ENCODE data around the gene PDE9A.

The PDE9A gene

DNA sequence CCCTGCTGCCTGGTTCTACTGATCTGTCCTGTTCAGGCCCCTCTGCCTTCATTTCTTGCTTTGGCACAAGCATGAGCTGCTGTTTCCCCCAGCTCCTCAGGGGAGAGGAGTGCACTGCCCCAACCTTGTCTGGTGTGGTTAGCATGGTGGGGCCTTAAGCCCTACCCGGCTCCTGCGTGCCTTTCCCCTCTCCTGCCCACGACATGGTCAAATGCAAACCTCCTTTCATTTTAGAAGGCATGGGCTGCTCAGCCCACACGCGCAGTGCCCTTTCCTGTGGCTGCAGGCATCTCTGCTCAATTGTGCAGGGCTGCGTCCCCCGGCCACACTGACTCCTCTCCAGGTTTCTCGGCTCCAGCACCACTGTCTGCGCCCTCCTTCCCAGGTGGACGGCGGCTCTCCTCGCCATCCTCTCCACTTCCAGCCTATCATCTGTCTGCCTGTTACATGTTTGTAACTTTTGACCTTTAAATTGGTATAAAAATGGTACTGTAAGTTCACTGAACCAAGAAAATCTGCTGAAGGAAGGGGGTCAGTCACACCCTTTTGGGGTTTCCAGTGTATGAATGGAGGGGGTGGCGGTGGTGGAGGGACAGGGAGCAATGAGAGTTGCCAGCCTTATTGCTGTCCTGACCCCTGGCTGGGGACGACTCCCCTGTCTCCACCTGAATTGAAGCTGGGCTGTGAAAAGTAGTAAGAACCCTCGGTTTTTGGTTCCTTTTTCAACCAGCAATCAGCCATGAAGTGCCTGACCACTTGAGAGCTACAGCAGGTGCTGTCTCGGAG lies 5.1 kb downstream of the PDE9A start:
- DNase-seq = no peak

DNA sequence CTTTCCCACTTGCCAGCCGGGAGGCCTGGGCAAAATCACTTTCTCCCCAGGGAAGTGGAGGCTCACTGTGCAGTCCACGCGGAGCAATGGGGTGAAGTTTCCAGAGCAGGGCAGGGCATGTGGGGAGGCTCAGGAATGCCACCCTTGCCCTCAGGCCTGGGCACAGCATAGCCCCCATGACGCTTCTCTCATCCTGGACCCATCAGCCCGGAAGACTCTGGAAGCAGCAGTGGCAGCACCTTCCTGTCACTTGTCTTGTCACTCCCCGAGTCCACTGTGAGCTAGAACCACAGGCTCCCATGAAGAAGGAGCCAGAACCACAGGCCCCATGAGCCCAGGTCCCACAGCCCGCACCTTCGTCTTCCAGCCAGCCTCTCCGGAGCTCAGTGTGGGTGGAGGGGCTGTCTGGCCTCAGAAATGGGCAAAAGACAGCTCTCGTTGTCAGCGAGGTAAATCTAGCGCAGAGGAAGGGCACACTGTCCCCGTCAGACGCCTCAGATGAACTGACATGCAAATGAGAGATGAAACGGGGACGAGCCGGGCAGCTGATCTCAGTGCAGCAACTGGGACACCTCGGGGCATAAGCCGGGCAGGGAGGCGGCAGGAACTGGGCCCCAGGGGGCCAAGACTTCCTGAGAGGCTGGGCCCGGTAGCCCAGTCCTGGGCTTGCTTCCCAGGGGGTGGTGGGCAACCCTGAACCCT lies 6.1 kb downstream of the PDE9A start:
- no peak for DNase-seq

DNA sequence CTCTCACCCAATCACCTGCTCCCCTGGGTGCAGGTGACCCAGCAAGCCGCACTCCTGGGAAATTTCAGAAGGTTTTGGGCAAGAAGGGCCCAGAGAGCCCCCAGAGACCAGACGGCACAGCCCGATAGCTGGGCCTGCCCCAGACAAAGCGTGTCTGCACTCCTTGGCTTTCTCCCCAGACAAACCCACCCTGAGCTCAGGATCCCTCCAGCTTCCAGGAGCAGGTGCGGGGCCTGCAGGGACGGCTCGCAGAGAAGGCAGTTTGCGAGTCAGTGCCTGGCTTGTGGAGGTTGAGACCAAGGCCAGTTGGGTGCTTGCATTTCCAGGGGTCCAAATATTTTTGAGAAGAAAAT lies 6.7 kb downstream of the PDE9A start:
- DNase-seq = no peak

DNA sequence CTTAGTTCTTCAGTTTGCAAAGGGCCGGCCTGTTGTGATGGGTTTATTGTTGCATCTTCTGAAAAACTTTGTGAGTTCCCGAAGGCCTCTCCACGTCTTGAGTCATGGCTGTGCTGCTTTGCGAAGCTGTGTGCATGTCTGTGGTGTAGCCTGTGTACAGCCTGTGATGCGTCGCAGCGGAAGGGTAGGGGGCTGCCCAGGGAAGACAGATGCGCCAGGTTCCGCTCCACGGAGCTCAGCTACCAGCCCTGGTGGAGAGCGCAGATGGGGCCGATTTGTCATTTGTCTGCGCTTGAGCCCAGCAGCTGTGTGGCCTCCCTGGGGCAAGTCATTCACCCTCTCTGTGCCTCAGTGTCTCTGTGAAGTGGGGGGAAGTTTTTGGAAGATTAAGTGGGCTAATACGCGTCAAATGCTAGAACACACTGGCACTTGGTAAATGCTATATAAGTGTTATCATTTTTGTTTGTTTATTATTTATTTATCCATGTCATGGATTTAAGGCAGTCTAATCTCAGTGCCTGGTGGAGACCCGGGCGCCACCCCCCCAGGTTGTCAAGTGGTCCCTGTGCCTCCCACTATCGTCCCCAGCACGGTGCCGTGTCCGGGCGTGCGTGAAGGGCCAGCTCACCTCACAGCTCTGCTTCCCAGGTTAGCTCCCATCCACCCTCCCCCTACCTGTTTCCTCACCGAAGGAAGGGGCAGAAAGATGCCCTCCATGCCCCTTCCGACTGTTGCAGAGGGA lies 8.4 kb downstream of the PDE9A start:
- no peak for DNase-seq

DNA sequence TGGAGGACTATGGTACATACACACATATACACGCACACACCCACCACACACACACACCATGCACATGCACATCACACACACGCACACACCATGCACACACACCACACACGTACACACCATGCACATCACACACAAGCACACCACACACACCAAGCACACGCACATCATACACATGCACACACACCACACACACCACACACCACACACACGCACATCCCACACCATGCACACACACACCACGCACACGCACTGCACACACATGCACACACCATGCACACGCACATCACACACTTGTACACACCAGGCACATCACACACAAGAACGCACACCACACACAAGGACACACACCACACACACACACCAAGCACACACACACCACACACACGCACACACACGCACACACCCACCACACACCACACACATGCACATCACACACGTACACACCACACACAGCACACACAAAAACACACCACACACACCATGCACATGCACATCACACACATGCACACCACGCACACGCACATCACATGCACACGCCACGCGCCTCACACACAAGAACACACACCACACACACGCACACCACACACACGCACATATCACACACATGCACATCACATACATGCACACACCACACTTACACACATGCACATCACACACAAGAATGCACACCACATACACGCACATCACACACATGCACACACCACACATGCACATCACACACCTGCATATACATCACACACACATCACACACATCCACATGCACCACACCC lies 9.2 kb downstream of the PDE9A start:
- DNase-seq = no peak

DNA sequence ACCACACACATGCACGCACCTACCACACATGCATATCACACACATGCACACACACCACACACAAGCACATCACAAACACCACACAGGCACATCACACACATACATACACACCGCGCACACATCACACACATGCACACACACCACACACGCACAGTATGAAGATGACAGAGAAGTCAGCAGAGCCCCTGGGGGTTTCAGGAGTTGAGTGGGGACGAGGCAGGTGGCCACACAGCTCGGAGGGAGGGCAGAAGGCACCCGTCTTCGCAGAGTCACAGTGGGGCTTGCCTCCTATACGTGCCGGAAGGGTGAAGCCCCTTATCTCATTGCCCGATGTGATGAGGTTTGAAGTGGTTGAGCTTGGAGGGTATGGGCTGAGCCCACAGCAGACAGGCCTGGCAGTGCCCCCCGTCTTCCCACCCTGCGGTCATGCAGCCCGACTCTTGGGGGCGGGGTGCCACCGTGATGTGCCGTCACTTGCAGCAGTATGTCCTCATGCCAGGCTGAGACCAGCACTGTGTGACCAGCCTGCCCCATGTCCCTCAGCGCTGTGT lies 9.9 kb downstream of the PDE9A start:
- DNase-seq = no peak

DNA sequence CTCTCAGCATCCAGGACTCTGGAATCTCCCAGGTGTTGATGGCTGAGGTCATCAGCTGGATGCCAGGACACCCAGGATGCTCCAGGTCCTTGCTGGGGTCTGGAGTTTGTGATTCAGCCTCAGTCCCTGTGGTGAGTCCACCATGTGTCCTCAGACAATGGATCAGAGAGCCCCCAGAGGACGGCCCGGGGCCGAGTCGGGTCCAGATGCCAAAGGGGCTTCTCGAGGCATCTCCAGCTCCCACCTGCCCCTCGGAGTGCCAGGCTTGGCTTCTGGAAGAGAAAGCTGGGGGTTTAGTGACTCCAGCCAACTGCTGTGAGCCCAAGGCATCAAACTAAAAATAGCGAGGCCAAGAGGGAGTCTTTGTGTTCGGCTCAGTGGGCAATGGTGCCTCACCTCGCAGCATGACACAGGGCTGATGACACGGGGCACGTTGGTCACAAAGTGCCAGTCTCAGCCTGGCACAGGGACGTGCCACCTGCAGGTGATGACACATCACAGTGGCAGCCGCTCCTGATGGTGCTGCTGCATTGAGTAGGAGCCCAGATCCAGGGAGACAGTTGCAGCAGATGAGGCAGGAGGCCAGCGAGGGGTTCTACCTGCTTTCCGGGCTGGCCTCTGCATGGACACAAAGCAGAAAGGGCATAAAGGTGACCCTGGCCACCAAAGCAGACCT lies 10.6 kb downstream of the PDE9A start:
- DNase-seq = no peak

DNA sequence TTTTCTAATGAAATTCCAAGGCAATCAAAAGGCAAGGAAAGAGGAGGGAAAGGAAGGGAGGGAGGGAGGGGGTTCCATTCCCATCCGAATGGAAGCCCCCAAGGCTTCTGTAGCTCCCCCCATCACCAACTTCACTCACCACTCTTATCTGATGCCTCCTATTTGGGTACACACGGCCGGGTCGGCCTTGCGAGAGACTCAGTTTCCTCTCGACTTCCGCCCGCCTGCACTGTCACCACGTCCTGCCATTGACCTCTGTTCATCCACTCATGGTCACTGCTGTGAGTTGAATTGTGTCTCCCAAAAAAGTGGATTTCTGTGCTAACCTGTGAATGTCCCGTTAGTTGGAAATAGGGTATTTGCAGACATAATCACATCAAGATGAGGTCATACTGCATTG lies 11.2 kb downstream of the PDE9A start:
- no peak for DNase-seq

DNA sequence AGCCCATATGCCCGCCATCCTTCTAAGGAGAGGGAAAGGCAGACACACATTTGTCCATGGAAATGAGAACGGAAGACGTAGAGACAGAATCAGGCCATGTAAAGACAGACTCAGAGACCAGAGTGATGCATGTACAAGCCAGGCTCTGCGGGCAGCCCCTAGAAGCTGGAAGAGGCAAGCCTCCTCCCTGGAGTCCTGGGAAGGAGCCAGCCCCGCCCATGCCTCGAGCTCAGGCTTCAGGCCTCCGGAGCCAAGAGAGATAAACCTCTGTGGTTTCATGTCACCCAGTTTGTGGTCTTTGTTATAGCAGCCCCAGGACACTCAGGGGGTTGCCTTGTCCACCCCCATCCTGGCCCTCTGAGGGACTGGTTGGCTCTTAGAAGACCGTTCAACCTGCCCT lies 11.6 kb downstream of the PDE9A start:
- no peak for DNase-seq

DNA sequence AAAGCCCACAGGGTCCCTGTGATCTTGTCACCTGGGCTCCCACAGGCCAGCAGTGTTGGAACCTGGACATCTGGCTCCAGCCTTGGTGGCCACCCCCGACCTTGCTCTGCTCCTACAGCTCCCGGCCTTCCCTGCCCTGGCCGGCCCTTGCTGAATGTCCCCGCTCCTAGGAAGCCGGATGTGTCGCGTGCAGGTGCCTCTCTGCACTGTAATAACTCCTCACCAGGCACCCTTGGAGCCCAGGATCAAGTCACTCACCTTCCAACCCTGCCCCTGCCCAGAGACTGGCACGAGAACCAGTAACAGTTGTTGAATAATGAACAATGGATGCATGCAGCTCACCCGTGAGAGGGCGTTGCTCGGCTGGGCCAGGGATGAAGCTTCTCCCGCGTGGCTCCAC lies 12.1 kb downstream of the PDE9A start:
- no peak for DNase-seq

DNA sequence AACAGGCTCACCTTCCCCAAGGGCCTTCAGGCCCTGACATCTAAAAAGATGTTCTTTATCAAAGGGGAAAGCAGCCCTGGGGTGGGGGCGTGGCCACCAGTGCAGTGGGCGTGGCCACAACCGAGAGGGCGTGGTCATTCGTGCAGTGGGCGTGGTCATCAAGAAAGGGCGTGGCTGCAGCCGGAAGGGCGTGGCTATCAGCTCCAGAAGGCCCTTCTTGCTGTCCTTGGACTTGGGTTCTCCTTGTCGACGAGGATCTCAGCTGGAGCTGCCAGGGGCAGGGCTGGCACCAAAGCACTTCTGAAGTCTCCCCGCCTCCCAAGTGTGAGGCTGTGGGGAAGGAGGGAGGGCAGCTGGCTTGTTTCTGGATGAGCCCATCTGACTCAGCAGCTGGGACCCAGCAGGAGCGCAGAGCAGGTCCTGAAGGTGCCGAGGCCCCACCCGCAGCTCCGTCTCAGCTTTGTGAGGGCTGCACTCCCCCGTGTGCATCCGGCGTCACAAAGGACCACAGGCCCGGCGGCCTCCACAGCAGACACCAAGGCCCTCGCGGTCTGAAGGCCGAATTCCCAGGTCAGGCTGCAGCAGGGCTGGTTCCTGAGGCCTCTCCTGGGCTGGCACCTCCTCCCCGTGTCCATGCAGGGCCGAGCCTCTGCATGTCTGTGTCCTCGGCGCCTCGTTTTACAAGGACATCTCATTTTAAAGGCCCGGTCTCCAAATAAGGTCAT lies 12.8 kb downstream of the PDE9A start:
- no peak for DNase-seq

DNA sequence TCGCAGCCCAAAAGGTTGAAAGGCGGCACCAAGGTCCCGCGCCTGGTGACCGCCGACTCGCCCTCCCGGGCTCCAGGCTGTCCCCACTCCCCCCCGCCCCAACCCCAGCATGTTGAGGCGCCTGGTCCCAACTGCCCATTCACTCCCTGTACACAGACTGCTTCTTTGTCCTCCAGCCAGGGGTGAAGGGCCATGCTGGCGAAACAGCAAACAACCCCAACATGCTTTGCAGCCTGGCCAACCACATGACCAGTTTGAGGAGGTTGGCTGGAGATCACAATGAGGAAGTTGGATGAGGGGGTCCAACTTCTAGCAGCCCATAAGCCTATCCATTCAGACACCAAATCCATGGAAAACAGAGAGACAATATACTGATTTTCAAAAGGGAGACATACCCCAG lies 13.5 kb downstream of the PDE9A start:
- no peak for DNase-seq

DNA sequence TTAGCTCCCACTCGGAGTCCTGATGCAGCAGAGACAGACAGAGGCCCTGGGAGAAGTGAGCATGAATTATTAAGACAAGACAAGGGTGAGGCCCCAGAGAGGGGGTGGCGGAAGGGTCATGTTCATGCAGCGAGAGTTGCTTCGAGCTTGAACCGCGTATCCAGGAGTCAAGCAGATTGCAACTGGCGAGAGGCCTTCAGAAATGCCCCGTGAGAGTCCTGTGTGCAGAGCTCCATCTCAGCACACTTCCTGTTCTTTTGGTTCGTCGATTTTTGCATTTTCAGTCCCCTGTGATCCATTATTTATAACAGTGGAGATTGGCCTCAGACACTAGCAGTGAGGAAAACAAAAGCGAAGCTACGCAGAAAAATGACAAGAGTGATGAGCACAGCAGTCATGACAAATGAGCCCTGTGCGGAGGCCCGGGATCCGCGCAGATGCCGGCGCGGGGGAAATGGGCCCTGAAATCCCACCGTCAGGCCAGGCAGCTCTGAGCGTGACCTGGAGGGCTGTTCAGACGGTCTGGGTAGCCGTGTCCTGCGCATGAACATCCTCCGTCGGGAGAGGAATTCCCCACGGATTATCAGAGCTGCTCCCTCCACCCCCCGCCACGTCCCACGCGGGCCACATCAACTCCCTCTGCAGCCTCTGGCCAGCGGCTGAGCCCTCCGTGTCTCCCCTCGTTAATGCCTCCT lies 15.0 kb downstream of the PDE9A start:
- DNase-seq = no peak

DNA sequence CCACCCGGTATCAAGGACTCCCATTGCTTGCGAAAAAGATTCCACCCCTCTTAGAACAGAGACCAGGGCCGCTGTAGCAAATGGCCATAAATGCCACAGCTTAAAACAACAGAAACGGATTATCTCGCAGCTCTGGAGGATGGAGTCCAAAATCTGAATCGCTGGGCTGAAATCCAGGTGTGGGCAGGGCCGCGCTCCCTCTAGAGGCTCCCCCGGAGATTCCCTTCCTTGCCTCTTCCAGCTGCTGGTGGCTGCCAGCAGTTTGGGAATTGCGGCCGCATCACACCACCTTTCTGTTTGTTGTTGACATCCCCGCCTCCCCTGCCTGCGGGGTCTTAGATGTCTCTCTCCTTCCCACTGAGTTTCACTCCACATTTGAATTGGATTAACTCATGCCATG lies 15.6 kb downstream of the PDE9A start:
- DNase-seq = no peak

DNA sequence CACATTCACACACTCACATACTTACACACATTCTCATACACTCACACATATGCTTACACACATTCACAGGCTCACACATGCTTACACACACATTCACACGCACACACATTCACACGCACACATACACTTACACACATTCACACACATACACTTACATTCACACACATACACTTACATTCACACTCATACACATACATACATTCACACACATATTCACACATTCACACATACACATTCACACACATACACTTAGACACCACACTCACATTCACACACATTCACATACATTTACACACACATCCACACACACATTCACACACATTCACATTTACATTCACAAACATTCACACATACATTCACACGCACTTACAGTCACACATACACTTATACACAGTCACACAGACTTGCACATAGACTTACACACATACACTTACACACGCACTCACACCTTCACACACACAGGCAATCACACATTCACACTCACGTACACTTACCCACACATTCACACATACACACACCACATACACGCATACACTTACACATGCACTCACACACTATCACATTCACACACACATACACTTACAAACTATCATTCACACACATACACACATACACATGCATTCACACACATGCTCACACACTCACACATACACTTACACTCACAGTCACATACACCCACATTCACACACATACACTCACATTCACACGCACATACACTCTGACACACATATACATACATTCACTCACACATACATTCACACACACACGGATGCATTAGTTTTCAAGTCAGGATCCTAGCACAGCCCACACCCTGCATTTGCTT lies 16.8 kb downstream of the PDE9A start:
- no peak for DNase-seq

DNA sequence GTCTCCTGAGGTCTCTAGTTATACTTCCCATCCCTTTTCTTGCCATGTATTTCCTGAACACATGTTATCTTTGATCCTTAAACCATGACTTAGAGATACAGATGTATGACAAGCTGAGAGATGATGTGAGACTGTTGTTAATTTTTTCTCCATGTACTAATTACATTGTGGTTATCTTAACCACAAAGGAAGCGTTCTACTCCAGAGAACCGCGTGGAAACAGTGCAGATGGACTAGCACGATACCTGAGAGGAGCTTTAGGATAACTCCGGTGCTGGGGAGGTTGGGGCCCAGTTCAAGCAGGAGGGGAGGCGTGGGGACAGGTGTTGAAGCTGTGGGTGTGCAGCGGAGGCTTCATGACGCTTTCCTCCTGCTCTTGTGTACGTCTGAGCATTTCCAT lies 17.5 kb downstream of the PDE9A start:
- no peak for DNase-seq

DNA sequence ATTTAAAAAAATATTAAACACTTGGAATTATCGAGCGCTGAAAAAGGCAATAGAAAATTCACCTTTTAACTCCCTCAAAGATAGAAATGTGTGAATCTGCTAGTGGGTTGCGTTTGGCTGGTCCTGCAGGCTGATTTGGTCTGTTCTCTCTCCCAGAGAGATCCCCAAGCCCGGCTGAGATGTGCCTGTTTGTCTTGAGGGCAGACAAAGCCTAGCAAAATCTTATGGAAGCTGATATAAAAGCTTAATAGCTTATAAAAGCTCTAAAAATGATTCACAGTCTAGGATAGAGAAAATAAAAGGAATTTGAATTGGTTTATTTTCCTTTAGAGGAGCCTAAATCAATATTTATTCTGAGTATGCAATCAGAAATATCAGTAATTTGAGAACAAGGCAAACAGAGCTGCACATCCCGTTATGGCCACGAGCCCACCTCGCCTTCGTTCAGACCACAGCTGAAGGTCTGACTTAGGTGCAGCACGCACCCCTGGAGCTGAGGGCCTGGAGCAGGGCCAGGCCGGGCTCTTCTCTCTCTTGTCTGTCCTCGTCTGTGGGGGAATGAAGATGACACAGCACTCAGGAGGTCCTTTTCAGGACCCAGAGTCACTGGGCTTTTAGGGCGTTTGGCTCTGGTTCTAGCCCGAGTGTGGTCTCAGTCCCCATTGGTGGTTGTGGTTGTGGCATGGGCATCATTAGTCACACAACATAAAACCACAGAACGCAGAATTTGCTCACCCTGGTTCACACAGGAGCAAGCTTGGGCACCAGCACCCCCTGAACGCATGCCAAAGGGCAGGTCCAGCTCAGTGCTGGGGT lies 18.6 kb downstream of the PDE9A start:
- peak; percentile 91 for DNase-seq

DNA sequence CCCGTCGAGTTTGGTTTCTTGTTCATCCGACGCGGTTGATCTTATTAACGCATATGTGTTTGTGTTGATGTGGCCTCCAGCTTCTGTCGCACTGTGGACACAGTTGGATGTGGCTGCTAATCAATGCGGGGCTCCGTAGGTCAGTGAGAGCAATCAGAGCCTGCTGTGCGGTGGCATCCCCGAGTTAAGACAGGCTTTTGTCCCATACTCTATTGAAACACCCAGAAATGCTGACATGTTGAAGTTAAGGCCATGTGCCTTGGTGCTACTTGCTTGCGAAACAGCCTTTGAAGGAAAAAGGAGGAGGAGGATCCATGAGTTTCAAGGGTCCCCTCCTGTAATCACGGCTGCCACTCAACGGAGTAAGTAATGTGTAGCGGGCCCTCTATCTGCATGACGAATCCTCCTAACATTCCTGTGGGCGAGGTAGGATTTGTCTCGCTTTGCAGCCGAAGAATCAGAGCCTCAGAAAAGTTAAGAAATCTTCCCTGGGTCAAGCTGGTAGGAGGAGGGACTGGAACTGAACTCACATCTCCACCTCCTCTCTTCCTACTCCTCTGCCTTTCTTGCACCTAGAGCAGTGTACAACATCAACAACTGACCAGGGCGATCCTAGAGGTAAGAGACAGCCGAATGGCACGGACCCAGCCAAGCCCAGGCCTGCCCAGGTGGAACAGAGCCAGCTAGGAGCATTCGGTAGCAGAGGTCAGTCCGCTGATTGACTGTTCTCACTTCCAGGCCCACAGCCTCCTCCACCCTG lies 19.5 kb downstream of the PDE9A start:
- no peak for DNase-seq

Measured in NCI-H748 treated with DMSO at 0.1 percent for 48 hours (cell line).